SK-N-SH treated with all-trans-retinoic acid at 6 μM for 48 hours (cell line): Measurements from ENCODE around the gene APPBP2.

ENCODE experiments used
- ATAC-seq: fragments of 200-7000 bp; cut with Tn5 transposase; 3 replicates; pipeline ENCODE4 v1.9.1; 2020; ENCODE audit warnings: mild to moderate bottlenecking, moderate library complexity
- ARNTL ChIP-seq: fragments of 450-650 bp; formaldehyde crosslinking; IDR thresholded peaks from 2 replicates; pipeline ENCODE4 v1.5.0; 2020; ENCODE audit warnings: low read depth, mild to moderate bottlenecking, moderate library complexity, borderline replicate concordance
- BACH2 ChIP-seq: fragments of 250-450 bp; sonication (Bioruptor Pico); IDR thresholded peaks from 2 replicates; pipeline ENCODE4 v1.9.0; 2021; ENCODE audit warnings: mild to moderate bottlenecking, borderline replicate concordance
- CSDC2 ChIP-seq: fragments of 250-450 bp; sonication (Bioruptor Pico); IDR thresholded peaks from 2 replicates; pipeline ENCODE4 v1.5.0; 2020; ENCODE audit warnings: mild to moderate bottlenecking, moderate library complexity
- ESRRG ChIP-seq: fragments of 250-450 bp; sonication (Bioruptor Pico); IDR thresholded peaks from 2 replicates; pipeline ENCODE4 v1.6.1; 2021; ENCODE audit warnings: mild to moderate bottlenecking
- GLIS3 ChIP-seq: fragments of 250-450 bp; sonication (Bioruptor Pico); IDR thresholded peaks from 2 replicates; pipeline ENCODE4 v1.5.0; 2020; ENCODE audit warnings: mild to moderate bottlenecking, moderate library complexity
- ISL1 ChIP-seq: fragments of 250-450 bp; sonication (Bioruptor Pico); IDR thresholded peaks from 2 replicates; pipeline ENCODE4 v2.1.2; 2022; ENCODE audit warnings: mild to moderate bottlenecking, moderate library complexity
- OSR1 ChIP-seq: fragments of 250-450 bp; sonication (Bioruptor Pico); IDR thresholded peaks from 2 replicates; pipeline ENCODE4 v1.8.0; 2022; ENCODE audit warnings: moderate library complexity, mild to moderate bottlenecking, inconsistent platforms
- PPARA ChIP-seq: fragments of 250-450 bp; sonication (Bioruptor Pico); IDR thresholded peaks from 2 replicates; pipeline ENCODE4 v1.5.0; 2020; ENCODE audit warnings: mild to moderate bottlenecking, borderline replicate concordance
- RARB ChIP-seq: fragments of 250-450 bp; sonication (Bioruptor Pico); IDR thresholded peaks from 2 replicates; pipeline ENCODE4 v1.8.0; 2021; ENCODE audit warnings: mild to moderate bottlenecking, moderate library complexity
- SNAI2 ChIP-seq: fragments of 250-450 bp; sonication (Bioruptor Pico); IDR thresholded peaks from 2 replicates; pipeline ENCODE4 v1.5.0; 2020; ENCODE audit warnings: mild to moderate bottlenecking, moderate library complexity
- TCF4 ChIP-seq: fragments of 250-450 bp; sonication (Bioruptor Pico); IDR thresholded peaks from 2 replicates; pipeline ENCODE4 v1.8.0; 2021; ENCODE audit warnings: mild to moderate bottlenecking, moderate library complexity, borderline replicate concordance
- TOX ChIP-seq: fragments of 250-450 bp; sonication (Bioruptor Pico); IDR thresholded peaks from 2 replicates; pipeline ENCODE4 v1.8.0; 2021; ENCODE audit warnings: mild to moderate bottlenecking, moderate library complexity, borderline replicate concordance
- ZC3H10 ChIP-seq: fragments of 250-450 bp; sonication (Bioruptor Pico); IDR thresholded peaks from 2 replicates; pipeline ENCODE4 v1.5.1; 2021; ENCODE audit warnings: mild to moderate bottlenecking, moderate library complexity
- ZFP3 ChIP-seq: fragments of 250-450 bp; sonication (Bioruptor Pico); IDR thresholded peaks from 2 replicates; pipeline ENCODE4 v1.5.0; 2020; ENCODE audit warnings: mild to moderate bottlenecking, moderate library complexity
- ZFP30 ChIP-seq: fragments of 450-650 bp; formaldehyde crosslinking; IDR thresholded peaks from 2 replicates; pipeline ENCODE4 v1.5.0; 2022; ENCODE audit warnings: mild to moderate bottlenecking, moderate library complexity
- ZNF565 ChIP-seq: fragments of 450-650 bp; formaldehyde crosslinking; conservative IDR thresholded peaks from 2 replicates; pipeline ENCODE4 v1.5.0; 2020; ENCODE audit warnings: low read depth, mild to moderate bottlenecking, moderate library complexity
- ZNF70 ChIP-seq: fragments of 450-650 bp; formaldehyde crosslinking; IDR thresholded peaks from 2 replicates; pipeline ENCODE4 v1.5.0; 2020; ENCODE audit warnings: mild to moderate bottlenecking, moderate library complexity
- TF ChIP-seq, protein P1 (sequence below): fragments of 250-450 bp; sonication (Bioruptor Pico); IDR thresholded peaks from 2 replicates; pipeline ENCODE4 v1.8.0; 2020; ENCODE audit warnings: mild to moderate bottlenecking, moderate library complexity, borderline replicate concordance
- TF ChIP-seq, protein P2 (sequence below): fragments of 250-450 bp; sonication (Bioruptor Pico); IDR thresholded peaks from 2 replicates; pipeline ENCODE4 v1.5.1; 2021; ENCODE audit warnings: mild to moderate bottlenecking, moderate library complexity
- TF ChIP-seq, protein P3 (sequence below): fragments of 250-450 bp; sonication (Bioruptor Pico); IDR thresholded peaks from 2 replicates; pipeline ENCODE4 v1.8.0; 2021; ENCODE audit warnings: low read depth, mild to moderate bottlenecking, moderate library complexity, borderline replicate concordance

APPBP2 gene

DNA sequence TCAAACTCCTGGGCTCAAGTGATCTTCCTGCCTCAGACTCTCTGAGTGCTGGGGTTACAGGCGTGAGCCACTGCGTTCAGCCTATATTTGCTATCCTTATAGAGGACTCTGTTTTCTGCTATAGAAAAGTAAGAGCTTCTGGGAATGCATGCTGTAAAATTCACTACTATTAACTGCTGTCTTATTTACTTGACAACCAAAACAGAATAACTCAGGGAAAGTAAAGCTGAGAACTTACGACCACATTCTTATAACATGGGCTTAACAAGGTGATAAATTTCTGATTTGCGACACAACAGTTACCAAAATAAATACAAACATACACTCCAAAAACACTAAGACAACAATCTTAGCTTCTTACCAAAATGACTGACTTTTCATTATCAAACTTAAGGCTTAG lies 23.9 kb downstream of the APPBP2 start:
- ATAC-seq = no peak
- TF ChIP-seq ARNTL (no peak), ZC3H10 (CRISPR knock-in tag) (no peak), ZNF70 (CRISPR knock-in tag) (no peak), ISL1 (no peak), TOX (CRISPR knock-in tag) (no peak), ZFP3 (CRISPR knock-in tag) (no peak), SNAI2 (CRISPR knock-in tag) (no peak), TCF4 (no peak), CSDC2 (CRISPR knock-in tag) (no peak), ZFP30 (CRISPR knock-in tag) (no peak), GLIS3 (CRISPR knock-in tag) (no peak)
- TF ChIP-seq, protein P1, sequence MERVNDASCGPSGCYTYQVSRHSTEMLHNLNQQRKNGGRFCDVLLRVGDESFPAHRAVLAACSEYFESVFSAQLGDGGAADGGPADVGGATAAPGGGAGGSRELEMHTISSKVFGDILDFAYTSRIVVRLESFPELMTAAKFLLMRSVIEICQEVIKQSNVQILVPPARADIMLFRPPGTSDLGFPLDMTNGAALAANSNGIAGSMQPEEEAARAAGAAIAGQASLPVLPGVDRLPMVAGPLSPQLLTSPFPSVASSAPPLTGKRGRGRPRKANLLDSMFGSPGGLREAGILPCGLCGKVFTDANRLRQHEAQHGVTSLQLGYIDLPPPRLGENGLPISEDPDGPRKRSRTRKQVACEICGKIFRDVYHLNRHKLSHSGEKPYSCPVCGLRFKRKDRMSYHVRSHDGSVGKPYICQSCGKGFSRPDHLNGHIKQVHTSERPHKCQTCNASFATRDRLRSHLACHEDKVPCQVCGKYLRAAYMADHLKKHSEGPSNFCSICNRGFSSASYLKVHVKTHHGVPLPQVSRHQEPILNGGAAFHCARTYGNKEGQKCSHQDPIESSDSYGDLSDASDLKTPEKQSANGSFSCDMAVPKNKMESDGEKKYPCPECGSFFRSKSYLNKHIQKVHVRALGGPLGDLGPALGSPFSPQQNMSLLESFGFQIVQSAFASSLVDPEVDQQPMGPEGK (CRISPR knock-in tag) = no peak
- TF ChIP-seq, protein P2, sequence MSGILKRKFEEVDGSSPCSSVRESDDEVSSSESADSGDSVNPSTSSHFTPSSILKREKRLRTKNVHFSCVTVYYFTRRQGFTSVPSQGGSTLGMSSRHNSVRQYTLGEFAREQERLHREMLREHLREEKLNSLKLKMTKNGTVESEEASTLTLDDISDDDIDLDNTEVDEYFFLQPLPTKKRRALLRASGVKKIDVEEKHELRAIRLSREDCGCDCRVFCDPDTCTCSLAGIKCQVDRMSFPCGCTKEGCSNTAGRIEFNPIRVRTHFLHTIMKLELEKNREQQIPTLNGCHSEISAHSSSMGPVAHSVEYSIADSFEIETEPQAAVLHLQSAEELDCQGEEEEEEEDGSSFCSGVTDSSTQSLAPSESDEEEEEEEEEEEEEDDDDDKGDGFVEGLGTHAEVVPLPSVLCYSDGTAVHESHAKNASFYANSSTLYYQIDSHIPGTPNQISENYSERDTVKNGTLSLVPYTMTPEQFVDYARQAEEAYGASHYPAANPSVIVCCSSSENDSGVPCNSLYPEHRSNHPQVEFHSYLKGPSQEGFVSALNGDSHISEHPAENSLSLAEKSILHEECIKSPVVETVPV (CRISPR knock-in tag) = no peak

DNA sequence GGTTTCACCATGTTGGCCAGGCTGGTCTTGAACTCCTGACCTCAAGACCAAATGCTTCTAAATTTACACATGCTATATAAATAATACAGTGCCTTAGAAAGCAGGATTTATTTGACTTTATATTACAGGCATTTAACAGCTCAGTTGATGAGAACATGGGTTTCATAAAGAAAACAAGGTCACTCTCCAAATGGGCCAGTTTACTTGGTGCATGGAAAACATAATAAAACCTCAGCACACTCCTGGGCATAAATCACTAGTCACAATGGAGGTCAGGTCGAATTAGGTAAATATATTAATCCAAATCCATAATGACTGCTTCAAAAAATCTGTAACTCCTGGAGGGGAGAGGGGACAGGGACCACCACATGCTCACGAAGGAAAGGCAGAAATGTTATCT lies 24.5 kb downstream of the APPBP2 start:
- TF ChIP-seq ISL1 (no peak), ESRRG (no peak), TOX (CRISPR knock-in tag) (no peak), ZFP3 (CRISPR knock-in tag) (no peak), RARB (CRISPR knock-in tag) (no peak), ZFP30 (CRISPR knock-in tag) (no peak), GLIS3 (CRISPR knock-in tag) (no peak), CSDC2 (CRISPR knock-in tag) (no peak)
- TF ChIP-seq, protein P2 (CRISPR knock-in tag) = no peak
- TF ChIP-seq, protein P3, sequence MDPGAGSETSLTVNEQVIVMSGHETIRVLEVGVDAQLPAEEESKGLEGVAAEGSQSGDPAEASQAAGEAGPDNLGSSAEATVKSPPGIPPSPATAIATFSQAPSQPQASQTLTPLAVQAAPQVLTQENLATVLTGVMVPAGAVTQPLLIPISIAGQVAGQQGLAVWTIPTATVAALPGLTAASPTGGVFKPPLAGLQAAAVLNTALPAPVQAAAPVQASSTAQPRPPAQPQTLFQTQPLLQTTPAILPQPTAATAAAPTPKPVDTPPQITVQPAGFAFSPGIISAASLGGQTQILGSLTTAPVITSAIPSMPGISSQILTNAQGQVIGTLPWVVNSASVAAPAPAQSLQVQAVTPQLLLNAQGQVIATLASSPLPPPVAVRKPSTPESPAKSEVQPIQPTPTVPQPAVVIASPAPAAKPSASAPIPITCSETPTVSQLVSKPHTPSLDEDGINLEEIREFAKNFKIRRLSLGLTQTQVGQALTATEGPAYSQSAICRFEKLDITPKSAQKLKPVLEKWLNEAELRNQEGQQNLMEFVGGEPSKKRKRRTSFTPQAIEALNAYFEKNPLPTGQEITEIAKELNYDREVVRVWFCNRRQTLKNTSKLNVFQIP (CRISPR knock-in tag) = no peak
- ATAC-seq = no peak

DNA sequence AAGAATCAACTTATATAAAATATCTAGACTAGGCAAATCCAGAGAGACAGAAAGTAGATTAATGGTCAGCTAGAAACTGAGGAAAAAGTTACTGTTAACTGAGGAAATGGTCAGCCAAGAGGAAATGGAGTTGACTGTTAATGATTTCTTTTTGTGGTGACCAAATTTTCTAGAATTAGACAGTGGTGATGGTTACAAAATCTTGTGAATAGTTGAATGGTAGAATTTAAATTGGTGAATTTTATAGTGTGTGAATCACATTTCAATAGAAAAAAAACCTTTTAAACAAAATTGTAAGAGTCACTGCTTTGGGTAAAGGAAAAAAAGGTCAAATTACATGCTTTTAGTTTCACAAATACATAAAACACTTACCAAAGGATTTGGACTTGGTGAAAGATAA lies 30.0 kb downstream of the APPBP2 start:
- no peak for ATAC-seq
- TF ChIP-seq ESRRG (no peak), ZC3H10 (CRISPR knock-in tag) (no peak), ZNF70 (CRISPR knock-in tag) (no peak)
- TF ChIP-seq, all 23 proteins: peak for 0

DNA sequence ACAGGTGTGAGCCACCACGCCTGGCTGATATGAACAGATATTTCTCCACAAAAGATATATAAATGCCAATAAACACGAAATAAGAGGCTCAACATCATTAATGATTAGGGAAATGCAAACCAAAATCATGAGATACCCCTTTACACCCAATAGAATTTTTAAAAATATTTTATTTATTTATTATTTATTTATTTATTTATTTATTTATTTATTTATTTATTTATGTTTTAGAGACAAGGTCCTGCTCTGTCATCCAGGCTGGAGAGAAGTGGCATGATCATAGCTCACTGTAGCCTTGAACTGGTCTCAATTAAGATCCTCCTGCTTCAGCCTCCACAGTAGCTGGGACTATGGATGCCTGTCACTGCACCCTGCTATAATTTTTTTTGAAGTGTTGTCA lies 30.8 kb downstream of the APPBP2 start:
- no peak for TF ChIP-seq SNAI2 (CRISPR knock-in tag)
- TF ChIP-seq CSDC2 (CRISPR knock-in tag) = no peak
- no peak for TF ChIP-seq ZC3H10 (CRISPR knock-in tag)
- no peak for ATAC-seq

DNA sequence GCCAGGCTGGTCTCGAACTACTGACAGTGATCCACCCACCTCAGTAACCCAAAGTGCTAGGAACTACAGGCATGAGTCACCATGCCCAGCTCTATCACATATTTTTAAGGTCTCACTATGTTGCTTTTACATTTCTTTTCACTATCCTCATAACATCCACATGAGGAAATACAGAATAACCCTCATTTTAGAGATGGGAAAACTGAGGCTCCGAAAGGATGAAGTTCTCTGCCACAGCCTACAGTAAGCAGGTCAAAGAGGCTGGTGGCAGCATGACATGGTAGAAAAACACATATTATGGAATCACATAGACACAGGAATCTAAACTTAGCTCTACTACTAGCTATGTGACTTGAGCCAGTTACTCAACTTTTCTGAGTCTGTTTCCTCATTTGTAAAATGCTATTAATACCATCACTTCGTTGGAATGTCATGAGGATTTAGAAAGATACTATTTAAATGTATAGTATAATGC lies 32.2 kb downstream of the APPBP2 start:
- no peak for TF ChIP-seq ZC3H10 (CRISPR knock-in tag)
- TF ChIP-seq ZNF565 (CRISPR knock-in tag) = no peak
- no peak for TF ChIP-seq PPARA (CRISPR knock-in tag)
- no peak for TF ChIP-seq ZFP3 (CRISPR knock-in tag)
- no peak for TF ChIP-seq TOX (CRISPR knock-in tag)
- TF ChIP-seq BACH2 (CRISPR knock-in tag) = no peak
- TF ChIP-seq OSR1 = no peak
- TF ChIP-seq CSDC2 (CRISPR knock-in tag) = no peak
- ATAC-seq = no peak
